MCF 10A (cell line): Measurements from ENCODE around the gene SSTR1. TPM values are rescaled to one million over a fixed set of nuclear protein-coding genes. Genes with fewer than 3 reads are reported as not detected.

Source experiments
- BruUV-seq: library from RNA; stranded (reverse); fragments of 400-500 nt; replicated peaks from 2 replicates; lab custom pipeline; 2021; lab: Mats Ljungman, UMichigan
- CTCF ChIA-PET: fragments of 300-600 bp; sonication (Branson Sonifier 250); formaldehyde crosslinking; extraction: SDS; loops from one replicate; lab custom pipeline; 2021; ENCODE audit warnings: antibody characterized with exemption, inconsistent platforms; lab: Yijun Ruan, JAX
- POLR2A ChIA-PET: fragments of 300-600, 350-650 bp; sonication (Branson Sonifier 250); formaldehyde crosslinking; extraction: SDS; loops from one replicate; lab custom pipeline; 2020; ENCODE audit warnings: antibody characterized with exemption, inconsistent platforms; lab: Yijun Ruan, JAX
- DNase-seq: peaks from one replicate; pipeline ENCODE4 v3.0.0-alpha.2; 2018; ENCODE audit not compliant: unreplicated experiment
- H3K27ac Mint-ChIP-seq: one replicate; pipeline ENCODE4 v1.8.0; 2022; ENCODE audit warnings: mild to moderate bottlenecking, low read depth, mixed read lengths; ENCODE audit not compliant: unreplicated experiment
- H3K27me3 Mint-ChIP-seq: one replicate; pipeline ENCODE4 v1.8.0; 2022; ENCODE audit warnings: mixed read lengths; ENCODE audit not compliant: insufficient read depth, unreplicated experiment
- H3K36me3 Mint-ChIP-seq: one replicate; pipeline ENCODE4 v1.8.0; 2022; ENCODE audit warnings: mild to moderate bottlenecking, moderate library complexity, mixed read lengths; ENCODE audit not compliant: insufficient read depth, unreplicated experiment
- H3K4me1 Mint-ChIP-seq: one replicate; pipeline ENCODE4 v1.8.0; 2022; ENCODE audit warnings: mixed read lengths; ENCODE audit not compliant: insufficient read depth, unreplicated experiment
- H3K4me3 Mint-ChIP-seq: one replicate; pipeline ENCODE4 v1.8.0; 2022; ENCODE audit warnings: mild to moderate bottlenecking, moderate library complexity, mixed read lengths; ENCODE audit not compliant: unreplicated experiment
- H3K9me3 Mint-ChIP-seq: one replicate; pipeline ENCODE4 v1.8.0; 2022; ENCODE audit warnings: mixed read lengths; ENCODE audit not compliant: unreplicated experiment
- intact Hi-C: fragments of 100-400 bp; cut with micrococcal nuclease; formaldehyde crosslinking; loops from 2 replicates; pipeline ENCODE4 v1.14.1; 2022
- total RNA-seq: library from RNA; stranded (reverse); gene quantifications from 2 replicates; pipeline ENCODE4 v1.2.3, GENCODE V29; 2022
- TF ChIP-seq, protein P1 (sequence below): fragments of 200-600 bp; IDR thresholded peaks from one replicate; pipeline ENCODE4 v1.8.0; 2022; ENCODE audit warnings: antibody characterized with exemption, mild to moderate bottlenecking; ENCODE audit not compliant: unreplicated experiment

Gene SSTR1
- total RNA-seq, 1 experiment from 2014 or later, result 0.33 TPM

- H3K4me1 Mint-ChIP-seq, result peaks cover 29% of the 10 kb centered on the region
- TF ChIP-seq, protein P1, sequence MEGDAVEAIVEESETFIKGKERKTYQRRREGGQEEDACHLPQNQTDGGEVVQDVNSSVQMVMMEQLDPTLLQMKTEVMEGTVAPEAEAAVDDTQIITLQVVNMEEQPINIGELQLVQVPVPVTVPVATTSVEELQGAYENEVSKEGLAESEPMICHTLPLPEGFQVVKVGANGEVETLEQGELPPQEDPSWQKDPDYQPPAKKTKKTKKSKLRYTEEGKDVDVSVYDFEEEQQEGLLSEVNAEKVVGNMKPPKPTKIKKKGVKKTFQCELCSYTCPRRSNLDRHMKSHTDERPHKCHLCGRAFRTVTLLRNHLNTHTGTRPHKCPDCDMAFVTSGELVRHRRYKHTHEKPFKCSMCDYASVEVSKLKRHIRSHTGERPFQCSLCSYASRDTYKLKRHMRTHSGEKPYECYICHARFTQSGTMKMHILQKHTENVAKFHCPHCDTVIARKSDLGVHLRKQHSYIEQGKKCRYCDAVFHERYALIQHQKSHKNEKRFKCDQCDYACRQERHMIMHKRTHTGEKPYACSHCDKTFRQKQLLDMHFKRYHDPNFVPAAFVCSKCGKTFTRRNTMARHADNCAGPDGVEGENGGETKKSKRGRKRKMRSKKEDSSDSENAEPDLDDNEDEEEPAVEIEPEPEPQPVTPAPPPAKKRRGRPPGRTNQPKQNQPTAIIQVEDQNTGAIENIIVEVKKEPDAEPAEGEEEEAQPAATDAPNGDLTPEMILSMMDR, result no peak
- no peaks in the 10 kb centered on the region for H3K36me3 Mint-ChIP-seq
- ChIA-PET POLR2A (interaction anchor here (0.9 to 3.1 kb wide), 6 partner anchors 10 to 73 kb away, joined by 3 to 31 read pairs (median 4); partner anchors contain the start of gene SSTR1), CTCF (interaction anchor here (1.1 to 1.5 kb wide), 2 partner anchors 10 to 13 kb away, joined by 3 to 4 read pairs; partner anchors contain the start of gene SSTR1)
- no TSS peak for BruUV-seq
- peak overlapping the region; percentile 95 for H3K27ac Mint-ChIP-seq
- peak; percentile 35 for DNase-seq
- peak overlapping the region; percentile 56 for H3K4me3 Mint-ChIP-seq
- no peaks in the 10 kb centered on the region for H3K27me3 Mint-ChIP-seq
- H3K9me3 Mint-ChIP-seq, result peaks cover 11% of the 10 kb centered on the region
- intact Hi-C loops, result no loop called here
These were observed 9.8 kb downstream of the SSTR1 start for GRCh38 chr14:38217553-38217952.

GRCh38 chr14:38221077-38221476 is 13.4 kb downstream of the SSTR1 start:
- Mint-ChIP-seq H3K27ac (no peak overlapping the region), H3K36me3 (no peaks in the 10 kb centered on the region), H3K4me3 (no peak overlapping the region), H3K27me3 (no peaks in the 10 kb centered on the region), H3K9me3 (peaks cover 11% of the 10 kb centered on the region), H3K4me1 (peaks cover 27% of the 10 kb centered on the region)
- TF ChIP-seq, protein P1, result no peak
- ChIA-PET CTCF (no interaction called here), POLR2A (interaction anchor here (1.1 kb wide), 1 partner anchor 16 kb away, joined by 4 read pairs; no protein-coding TSS in a partner anchor)
- DNase-seq, result no peak
- intact Hi-C loops, result no loop called here
- no TSS peak for BruUV-seq

- no TSS peak for BruUV-seq
- POLR2A ChIA-PET, result interaction anchor here (0.7 to 1.6 kb wide), 2 partner anchors 25 to 181 kb away, joined by 4 read pairs; no protein-coding TSS in a partner anchor
- Mint-ChIP-seq H3K4me3 (no peak overlapping the region), H3K27ac (no peak overlapping the region), H3K4me1 (peaks cover 4% of the 10 kb centered on the region), H3K9me3 (peaks cover 6% of the 10 kb centered on the region), H3K36me3 (no peaks in the 10 kb centered on the region), H3K27me3 (no peaks in the 10 kb centered on the region)
- TF ChIP-seq, protein P1, result no peak
- no peak for DNase-seq
- intact Hi-C loops, result no loop called here
- CTCF ChIA-PET, result no interaction called here
These were observed 16.6 kb downstream of the SSTR1 start for GRCh38 chr14:38224338-38224737.

GRCh38 chr14:38225946-38226345 is 18.2 kb downstream of the SSTR1 start:
- Mint-ChIP-seq H3K27ac (no peak overlapping the region), H3K4me1 (peaks cover 4% of the 10 kb centered on the region), H3K4me3 (no peak overlapping the region), H3K27me3 (no peaks in the 10 kb centered on the region), H3K36me3 (no peaks in the 10 kb centered on the region), H3K9me3 (peaks cover 4% of the 10 kb centered on the region)
- BruUV-seq, result no TSS peak
- CTCF ChIA-PET, result no interaction called here
- no peak for DNase-seq
- intact Hi-C loops, result no loop called here
- TF ChIP-seq, protein P1, result no peak
- POLR2A ChIA-PET, result interaction anchor here (1.0 kb wide), 2 partner anchors 31 to 35 kb away, joined by 3 read pairs; no protein-coding TSS in a partner anchor
